NCI-H226 (cell line): ENCODE data around the gene BBC3.

Experiments
- DNase-seq: peaks from one replicate; pipeline ENCODE4 v3.0.0-alpha.2; 2015

The BBC3 gene

GRCh38 chr19:47188507-47189033, 42.4 kb downstream of the BBC3 start:
- DNase-seq, result no peak

- no peak for DNase-seq
These were observed 43.2 kb downstream of the BBC3 start for GRCh38 chr19:47187797-47188196.

GRCh38 chr19:47187335-47187655, 43.7 kb downstream of the BBC3 start:
- DNase-seq, result no peak

GRCh38 chr19:47186446-47187334, 44.3 kb downstream of the BBC3 start:
- DNase-seq, result no peak

- DNase-seq, result no peak
These were observed 47.4 kb downstream of the BBC3 start for GRCh38 chr19:47183601-47184000.

GRCh38 chr19:47179653-47180310, 51.2 kb downstream of the BBC3 start:
- no peak for DNase-seq

GRCh38 chr19:47176627-47177090, 54.3 kb downstream of the BBC3 start:
- DNase-seq, result peak; percentile 63

- DNase-seq, result peak; percentile 48
These were observed 54.9 kb downstream of the BBC3 start for GRCh38 chr19:47176071-47176626.

- no peak for DNase-seq
These were observed 58.1 kb downstream of the BBC3 start for GRCh38 chr19:47172666-47173455.
